GM12892 (cell line): ENCODE measurements around the gene CD72.

ENCODE experiments used
- POLR2A ChIP-seq: IDR thresholded peaks from 2 replicates; pipeline ENCODE4 v1.6.1; 2011; ENCODE audit warnings: low read depth, low read length, control low read depth
- POLR2AphosphoS5 ChIP-seq: IDR thresholded peaks from 2 replicates; pipeline ENCODE4 v1.6.1; 2011; ENCODE audit warnings: low read depth, low read length, control low read depth

- 0 out of 2 replicates have a peak, but pooled peaks have one; percentile 42 for TF ChIP-seq POLR2AphosphoS5
- TF ChIP-seq POLR2A, result peak; percentile 77; the same call in 1 of the 2 replicates
These were observed 40.1 kb upstream of the CD72 start, which contains the start of gene CCDC107 for GRCh38 chr9:35658137-35658967.
